Ishikawa (cell line): Measurements from ENCODE around the gene AKT1S1.

Experiments
- CEBPB ChIP-seq: IDR thresholded peaks from 2 replicates; pipeline ENCODE4 v1.6.1; 2012
- EP300 ChIP-seq: IDR thresholded peaks from 2 replicates; pipeline ENCODE4 v1.6.1; 2012; ENCODE audit warnings: borderline replicate concordance
- NFIC ChIP-seq: IDR thresholded peaks from 2 replicates; pipeline ENCODE4 v1.6.1; 2012
- YY1 ChIP-seq: IDR thresholded peaks from 2 replicates; pipeline ENCODE4 v1.6.1; 2012; ENCODE audit warnings: low read depth
- ZBTB7A ChIP-seq: IDR thresholded peaks from 2 replicates; pipeline ENCODE4 v1.6.1; 2012; ENCODE audit warnings: low read depth
- TF ChIP-seq, protein P1 (sequence below): IDR thresholded peaks from 2 replicates; pipeline ENCODE4 v1.6.1; 2012; ENCODE audit warnings: low read depth, mild to moderate bottlenecking

DNA sequence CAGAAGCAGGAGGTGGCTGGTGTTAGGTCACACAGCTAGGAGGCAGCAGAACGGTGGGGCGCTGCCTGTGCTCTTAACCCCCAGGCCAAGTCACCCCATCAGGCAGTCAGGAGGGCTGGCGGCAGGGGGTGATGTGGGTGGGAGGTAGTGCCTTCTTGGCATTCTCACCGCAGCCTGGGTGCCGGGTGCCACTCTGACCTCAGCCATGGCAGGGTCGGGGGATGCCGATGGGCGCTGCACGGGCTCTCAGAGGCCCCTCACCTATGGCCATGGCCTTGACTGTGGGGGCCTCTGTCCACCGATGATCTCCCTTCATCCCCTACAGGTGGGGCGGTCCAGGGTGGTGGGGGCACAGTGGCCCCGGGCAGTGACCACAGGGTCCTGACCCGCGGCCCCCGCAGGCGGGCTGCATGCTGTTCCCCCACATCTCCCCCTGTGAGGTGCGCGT is 20.6 kb downstream of the AKT1S1 start:
- TF ChIP-seq EP300, result no peak
- TF ChIP-seq, protein P1, sequence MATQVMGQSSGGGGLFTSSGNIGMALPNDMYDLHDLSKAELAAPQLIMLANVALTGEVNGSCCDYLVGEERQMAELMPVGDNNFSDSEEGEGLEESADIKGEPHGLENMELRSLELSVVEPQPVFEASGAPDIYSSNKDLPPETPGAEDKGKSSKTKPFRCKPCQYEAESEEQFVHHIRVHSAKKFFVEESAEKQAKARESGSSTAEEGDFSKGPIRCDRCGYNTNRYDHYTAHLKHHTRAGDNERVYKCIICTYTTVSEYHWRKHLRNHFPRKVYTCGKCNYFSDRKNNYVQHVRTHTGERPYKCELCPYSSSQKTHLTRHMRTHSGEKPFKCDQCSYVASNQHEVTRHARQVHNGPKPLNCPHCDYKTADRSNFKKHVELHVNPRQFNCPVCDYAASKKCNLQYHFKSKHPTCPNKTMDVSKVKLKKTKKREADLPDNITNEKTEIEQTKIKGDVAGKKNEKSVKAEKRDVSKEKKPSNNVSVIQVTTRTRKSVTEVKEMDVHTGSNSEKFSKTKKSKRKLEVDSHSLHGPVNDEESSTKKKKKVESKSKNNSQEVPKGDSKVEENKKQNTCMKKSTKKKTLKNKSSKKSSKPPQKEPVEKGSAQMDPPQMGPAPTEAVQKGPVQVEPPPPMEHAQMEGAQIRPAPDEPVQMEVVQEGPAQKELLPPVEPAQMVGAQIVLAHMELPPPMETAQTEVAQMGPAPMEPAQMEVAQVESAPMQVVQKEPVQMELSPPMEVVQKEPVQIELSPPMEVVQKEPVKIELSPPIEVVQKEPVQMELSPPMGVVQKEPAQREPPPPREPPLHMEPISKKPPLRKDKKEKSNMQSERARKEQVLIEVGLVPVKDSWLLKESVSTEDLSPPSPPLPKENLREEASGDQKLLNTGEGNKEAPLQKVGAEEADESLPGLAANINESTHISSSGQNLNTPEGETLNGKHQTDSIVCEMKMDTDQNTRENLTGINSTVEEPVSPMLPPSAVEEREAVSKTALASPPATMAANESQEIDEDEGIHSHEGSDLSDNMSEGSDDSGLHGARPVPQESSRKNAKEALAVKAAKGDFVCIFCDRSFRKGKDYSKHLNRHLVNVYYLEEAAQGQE, result no peak
- TF ChIP-seq CEBPB, result no peak
- TF ChIP-seq YY1, result no peak
- TF ChIP-seq NFIC, result no peak
- no peak for TF ChIP-seq ZBTB7A
